Activated naive CD8-positive, alpha-beta T cell treated with anti-CD3 and anti-CD28 coated beads, Interleukin-2, amount 10 ng/mL, durations not matched to agents 7 days and 5 days (primary cell): Measurements from ENCODE around the gene NALCN. TPM values are rescaled to one million over a fixed set of nuclear protein-coding genes. Genes with fewer than 3 reads are reported as not detected.

Source experiments
- ATAC-seq: fragments of 150-1000 bp; cut with Tn5 transposase; one replicate; pipeline ENCODE4 v1.10.0; 2021; ENCODE audit warnings: low read depth, moderate library complexity
- POLR2A ChIA-PET: fragments of 350-600 bp; sonication (Branson Sonifier 250); formaldehyde crosslinking; loops from one replicate; lab custom pipeline; 2021; ENCODE audit warnings: antibody characterized with exemption; lab: Charles Lee
- DNase-seq: peaks from one replicate; pipeline ENCODE4 v3.0.0; 2021
- H3K27ac Mint-ChIP-seq: one replicate; pipeline ENCODE4 v1.8.0; 2022; ENCODE audit warnings: mild to moderate bottlenecking, mixed read lengths
- H3K27me3 Mint-ChIP-seq: one replicate; pipeline ENCODE4 v1.8.0; 2022; ENCODE audit warnings: mild to moderate bottlenecking, moderate library complexity, mixed read lengths
- H3K36me3 Mint-ChIP-seq: one replicate; pipeline ENCODE4 v1.8.0; 2021; ENCODE audit warnings: mild to moderate bottlenecking, mixed read lengths
- H3K4me1 Mint-ChIP-seq: one replicate; pipeline ENCODE4 v1.8.0; 2021; ENCODE audit warnings: mixed read lengths
- H3K4me3 Mint-ChIP-seq: one replicate; pipeline ENCODE4 v1.8.0; 2022; ENCODE audit warnings: mild to moderate bottlenecking, moderate library complexity, mixed read lengths
- H3K9me3 Mint-ChIP-seq: one replicate; pipeline ENCODE4 v1.8.0; 2021; ENCODE audit warnings: mixed read lengths
- total RNA-seq, 2 experiments: library from RNA; stranded (reverse); gene quantifications; one replicate each; pipeline ENCODE4 v1.2.3, GENCODE V29; 2021

NALCN gene
- total RNA-seq, 2 experiments from 2014 or later = not detected

- H3K27ac Mint-ChIP-seq = no peak overlapping the region
- no peaks in the 10 kb centered on the region for H3K36me3 Mint-ChIP-seq
Measured at GRCh38 chr13:101307181-101307701, 109.1 kb downstream of the NALCN start.

GRCh38 chr13:101306773-101307172, 109.5 kb downstream of the NALCN start:
- no peaks in the 10 kb centered on the region for H3K36me3 Mint-ChIP-seq
- H3K4me3 Mint-ChIP-seq = no peak overlapping the region
- no peak for ATAC-seq
- H3K4me1 Mint-ChIP-seq = no peaks in the 10 kb centered on the region
- H3K27me3 Mint-ChIP-seq = peaks cover 3% of the 10 kb centered on the region
- no peak for DNase-seq
- H3K27ac Mint-ChIP-seq = no peak overlapping the region
- peaks cover 1% of the 10 kb centered on the region for H3K9me3 Mint-ChIP-seq
- POLR2A ChIA-PET = no interaction called here

More at GRCh38 chr13:101307181-101307701, 109.1 kb downstream of the NALCN start:
- peaks cover 3% of the 10 kb centered on the region for H3K27me3 Mint-ChIP-seq
- POLR2A ChIA-PET = no interaction called here
- ATAC-seq = no peak
- no peak overlapping the region for H3K4me3 Mint-ChIP-seq
- DNase-seq = no peak
- H3K9me3 Mint-ChIP-seq = peaks cover 1% of the 10 kb centered on the region
- H3K4me1 Mint-ChIP-seq = no peaks in the 10 kb centered on the region

GRCh38 chr13:101305981-101306411, 110.3 kb downstream of the NALCN start:
- H3K27ac Mint-ChIP-seq = no peak overlapping the region
- no peaks in the 10 kb centered on the region for H3K4me1 Mint-ChIP-seq
- H3K4me3 Mint-ChIP-seq = no peak overlapping the region
- peaks cover 3% of the 10 kb centered on the region for H3K27me3 Mint-ChIP-seq
- POLR2A ChIA-PET = no interaction called here
- H3K36me3 Mint-ChIP-seq = no peaks in the 10 kb centered on the region
- H3K9me3 Mint-ChIP-seq = peaks cover 1% of the 10 kb centered on the region
- DNase-seq = no peak
- no peak for ATAC-seq

- POLR2A ChIA-PET = no interaction called here
- ATAC-seq (no peak), DNase-seq (no peak)
- Mint-ChIP-seq H3K27me3 (peaks cover 3% of the 10 kb centered on the region), H3K4me1 (no peaks in the 10 kb centered on the region), H3K36me3 (no peaks in the 10 kb centered on the region), H3K4me3 (no peak overlapping the region), H3K27ac (no peak overlapping the region), H3K9me3 (no peaks in the 10 kb centered on the region)
Measured at GRCh38 chr13:101303521-101303920, 112.8 kb downstream of the NALCN start.

DNA sequence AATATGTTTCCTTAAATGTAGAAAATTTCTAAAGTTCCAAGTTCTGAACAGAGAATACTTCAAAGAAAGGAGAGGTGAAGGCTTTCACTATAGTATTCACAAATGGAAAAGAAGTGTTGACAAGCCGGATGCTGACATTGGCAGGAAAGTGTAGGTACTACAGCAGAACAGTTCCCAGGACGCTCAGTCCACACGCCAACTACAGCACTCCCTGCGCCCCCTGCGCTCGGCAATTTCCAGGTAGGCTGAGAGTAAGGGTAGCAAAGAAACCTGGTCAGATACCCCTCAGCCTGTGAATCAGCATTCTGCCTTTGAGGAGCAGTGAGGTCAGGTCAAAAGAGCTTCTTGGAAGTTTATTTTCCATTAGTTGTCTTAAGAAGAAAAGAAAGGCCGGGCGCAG, 115.3 kb downstream of the NALCN start:
- DNase-seq (no peak), ATAC-seq (no peak)
- H3K27ac Mint-ChIP-seq = no peak overlapping the region
- H3K4me3 Mint-ChIP-seq = no peak overlapping the region
- H3K9me3 Mint-ChIP-seq = no peaks in the 10 kb centered on the region
- no peaks in the 10 kb centered on the region for H3K36me3 Mint-ChIP-seq
- POLR2A ChIA-PET = no interaction called here
- peaks cover 3% of the 10 kb centered on the region for H3K27me3 Mint-ChIP-seq
- H3K4me1 Mint-ChIP-seq = no peaks in the 10 kb centered on the region

DNA sequence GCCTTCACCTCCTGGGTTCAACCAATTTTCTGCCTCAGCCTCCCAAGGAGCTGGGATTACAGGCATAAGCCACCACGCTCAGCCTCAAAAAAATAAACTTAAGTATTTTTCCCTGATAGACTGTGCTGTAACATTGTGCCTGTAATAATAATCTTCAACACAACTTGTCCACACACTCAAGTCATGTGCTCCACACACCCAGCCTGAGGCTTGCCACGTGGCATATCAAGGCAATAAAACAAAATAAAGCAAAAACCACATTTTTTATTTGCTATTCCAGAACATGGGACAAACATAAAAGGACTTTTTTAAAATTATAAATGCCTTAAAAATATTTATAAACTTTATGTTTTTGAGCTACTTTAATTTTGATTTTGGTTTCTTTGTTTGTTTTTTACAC, 115.8 kb downstream of the NALCN start:
- peaks cover 3% of the 10 kb centered on the region for H3K27me3 Mint-ChIP-seq
- no peaks in the 10 kb centered on the region for H3K36me3 Mint-ChIP-seq
- ATAC-seq = no peak
- H3K9me3 Mint-ChIP-seq = no peaks in the 10 kb centered on the region
- no peak for DNase-seq
- H3K4me3 Mint-ChIP-seq = no peak overlapping the region
- POLR2A ChIA-PET = no interaction called here
- H3K27ac Mint-ChIP-seq = no peak overlapping the region
- H3K4me1 Mint-ChIP-seq = no peaks in the 10 kb centered on the region

GRCh38 chr13:101298517-101298916, 117.8 kb downstream of the NALCN start:
- H3K9me3 Mint-ChIP-seq = no peaks in the 10 kb centered on the region

DNA sequence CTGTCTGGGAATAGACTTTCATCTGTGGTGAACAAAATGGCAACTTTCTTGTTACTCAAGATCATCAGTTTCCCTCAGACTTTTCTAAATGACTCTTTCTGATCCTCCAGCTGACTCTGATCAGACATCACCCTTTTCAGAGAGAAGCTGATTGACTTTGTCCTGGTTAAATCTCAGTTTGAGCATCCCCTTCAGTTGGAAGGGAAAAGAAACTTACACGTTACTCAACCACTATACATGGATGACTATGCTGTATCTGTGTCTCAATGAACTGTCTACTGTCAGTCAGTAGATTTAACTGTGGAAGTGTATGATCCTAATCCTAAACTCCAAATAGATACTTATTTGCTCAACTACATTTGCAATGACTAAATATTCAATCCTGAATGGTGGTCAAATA, 118.5 kb downstream of the NALCN start:
- ATAC-seq = no peak
- Mint-ChIP-seq H3K4me1 (no peaks in the 10 kb centered on the region), H3K36me3 (no peaks in the 10 kb centered on the region), H3K27me3 (no peaks in the 10 kb centered on the region), H3K4me3 (no peak overlapping the region), H3K27ac (no peak overlapping the region), H3K9me3 (no peaks in the 10 kb centered on the region)
- DNase-seq = no peak
- POLR2A ChIA-PET = no interaction called here

More at GRCh38 chr13:101298517-101298916, 117.8 kb downstream of the NALCN start:
- Mint-ChIP-seq H3K36me3 (no peaks in the 10 kb centered on the region), H3K4me3 (no peak overlapping the region), H3K27ac (no peak overlapping the region), H3K27me3 (peaks cover 3% of the 10 kb centered on the region), H3K4me1 (no peaks in the 10 kb centered on the region)
- no peak for ATAC-seq
- no peak for DNase-seq
- POLR2A ChIA-PET = no interaction called here

DNA sequence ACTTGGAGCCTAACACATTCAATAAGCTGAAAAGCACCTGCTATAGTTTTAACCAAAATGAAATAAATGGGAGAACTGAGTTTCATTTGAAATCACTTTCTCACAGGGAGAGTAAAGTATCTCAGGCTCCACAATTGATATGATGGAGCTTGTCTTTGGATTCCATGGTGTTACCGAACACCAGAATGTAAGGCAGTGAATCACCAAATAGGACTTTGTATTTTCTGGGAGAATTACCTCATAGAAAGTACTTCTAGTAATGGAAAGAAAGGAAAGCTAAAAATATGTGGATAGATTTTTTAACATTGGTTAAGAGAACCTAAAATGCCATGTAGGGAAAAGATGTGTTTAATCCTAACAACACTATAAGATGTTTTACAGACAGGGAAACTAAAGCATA, 123.6 kb downstream of the NALCN start:
- Mint-ChIP-seq H3K4me3 (no peak overlapping the region), H3K4me1 (no peaks in the 10 kb centered on the region), H3K27ac (no peak overlapping the region), H3K9me3 (no peaks in the 10 kb centered on the region), H3K27me3 (no peaks in the 10 kb centered on the region), H3K36me3 (no peaks in the 10 kb centered on the region)
- ATAC-seq (no peak), DNase-seq (no peak)
- POLR2A ChIA-PET = no interaction called here

DNA sequence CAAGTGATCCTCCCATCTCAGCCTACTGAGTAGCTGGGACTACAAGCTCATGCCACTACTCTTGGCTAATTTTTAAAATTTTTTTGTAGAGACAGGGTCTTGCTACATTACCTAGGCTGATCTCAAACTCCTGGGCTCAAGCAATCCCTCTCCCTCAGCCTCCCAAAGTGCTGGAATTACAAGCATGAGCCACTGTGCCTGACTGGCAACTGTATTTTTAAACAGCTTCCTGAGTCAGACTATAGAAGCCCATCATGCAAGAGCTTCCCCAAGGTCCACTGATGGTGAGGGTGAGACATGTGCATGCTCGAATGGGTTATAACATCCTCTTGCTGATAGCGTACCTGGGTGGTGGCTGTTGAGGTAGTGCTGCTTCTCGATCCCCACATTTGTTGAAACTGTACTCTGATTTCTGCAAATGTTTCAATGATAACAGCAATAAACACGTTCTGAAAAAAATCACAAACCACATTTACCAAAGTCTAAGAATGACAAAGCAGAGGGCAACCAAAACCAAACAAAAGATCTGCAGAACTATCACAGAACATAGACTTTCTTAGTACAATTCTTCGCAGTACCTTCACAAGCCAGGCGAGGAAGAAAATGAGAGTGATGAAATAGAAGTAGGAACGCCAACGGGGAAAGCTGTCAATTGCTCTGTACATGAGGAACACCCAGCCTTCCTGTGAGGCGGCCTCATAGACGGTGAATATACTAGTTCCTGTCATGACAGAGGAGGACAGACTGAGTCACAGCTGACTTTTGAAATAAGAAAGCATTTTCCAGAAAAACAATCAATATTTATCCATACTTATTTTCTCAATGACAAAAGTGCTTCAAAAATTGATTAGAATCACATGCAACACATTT, 124.4 kb downstream of the NALCN start:
- POLR2A ChIA-PET = no interaction called here
- Mint-ChIP-seq H3K27me3 (no peaks in the 10 kb centered on the region), H3K4me1 (no peaks in the 10 kb centered on the region), H3K27ac (no peak overlapping the region), H3K9me3 (no peaks in the 10 kb centered on the region), H3K36me3 (no peaks in the 10 kb centered on the region), H3K4me3 (no peak overlapping the region)
- no peak for ATAC-seq
- no peak for DNase-seq

DNA sequence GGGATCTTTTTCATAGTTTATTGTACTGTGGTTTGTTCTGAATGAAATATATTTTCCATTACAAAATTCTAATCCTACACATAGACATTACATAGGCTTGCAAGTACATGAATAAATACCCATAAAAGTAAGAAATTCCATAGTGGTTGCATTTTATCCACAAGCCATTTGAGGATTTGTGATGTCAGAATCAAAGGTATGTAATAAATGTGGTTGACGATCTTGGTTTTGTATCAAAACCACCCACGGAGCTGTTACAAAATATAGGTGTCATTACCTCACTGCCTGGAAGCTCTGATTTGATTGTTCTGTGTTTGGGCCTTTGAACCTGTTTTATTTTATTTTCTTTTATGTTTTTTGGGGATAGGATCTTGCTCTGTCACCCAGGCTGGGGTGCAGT, 125.1 kb downstream of the NALCN start:
- Mint-ChIP-seq H3K27ac (no peak overlapping the region), H3K4me1 (no peaks in the 10 kb centered on the region)

GRCh38 chr13:101289764-101290163, 126.5 kb downstream of the NALCN start:
- no peaks in the 10 kb centered on the region for H3K36me3 Mint-ChIP-seq
- no peaks in the 10 kb centered on the region for H3K9me3 Mint-ChIP-seq
- DNase-seq = no peak
- H3K27me3 Mint-ChIP-seq = no peaks in the 10 kb centered on the region
- H3K4me3 Mint-ChIP-seq = no peak overlapping the region
- ATAC-seq = no peak
- H3K4me1 Mint-ChIP-seq = no peaks in the 10 kb centered on the region
- POLR2A ChIA-PET = no interaction called here
- no peak overlapping the region for H3K27ac Mint-ChIP-seq

More for the DNA sequence above, 125.1 kb downstream of the NALCN start:
- no peaks in the 10 kb centered on the region for H3K27me3 Mint-ChIP-seq
- H3K36me3 Mint-ChIP-seq = no peaks in the 10 kb centered on the region
- POLR2A ChIA-PET = no interaction called here
- no peaks in the 10 kb centered on the region for H3K9me3 Mint-ChIP-seq
- ATAC-seq = no peak
- no peak for DNase-seq
- H3K4me3 Mint-ChIP-seq = no peak overlapping the region

DNA sequence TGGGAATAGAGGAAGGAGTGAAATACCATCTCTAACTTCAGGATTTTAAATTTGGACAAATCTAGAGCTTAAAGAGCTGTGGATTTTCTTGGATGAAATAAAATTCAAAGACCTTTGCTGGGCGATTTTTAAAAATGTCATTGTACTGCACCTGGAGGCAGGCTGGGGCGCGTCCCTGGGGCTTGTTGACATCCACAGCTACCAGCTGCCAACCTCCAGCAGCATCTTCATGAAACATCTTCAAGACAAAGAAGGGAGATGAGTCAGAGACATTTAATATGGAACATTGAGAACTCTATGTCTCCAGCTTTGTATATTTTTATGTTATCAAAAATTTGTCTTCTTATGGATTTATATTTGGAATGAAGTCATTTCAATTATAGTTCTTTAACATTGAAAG, 132.5 kb downstream of the NALCN start:
- POLR2A ChIA-PET = no interaction called here

DNA sequence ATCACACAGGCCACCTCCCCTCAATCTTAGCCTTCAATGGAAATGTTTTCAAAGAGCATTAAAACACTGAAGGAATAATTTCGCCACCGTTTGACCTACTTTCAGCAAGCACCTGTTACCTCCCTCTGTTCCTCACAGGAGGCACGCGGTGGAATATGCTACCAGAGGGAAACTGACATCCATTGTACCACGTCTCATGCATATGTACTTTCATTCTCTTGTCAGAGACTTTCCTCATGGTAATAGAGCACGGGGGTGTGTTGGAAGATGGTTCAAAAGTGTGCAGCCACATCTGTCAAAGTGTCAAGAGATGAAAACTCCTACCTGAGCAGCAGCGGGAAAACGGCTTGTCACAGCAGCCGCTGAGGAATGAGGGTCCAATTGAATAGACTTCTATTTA, 143.4 kb downstream of the NALCN start:
- Mint-ChIP-seq H3K27ac (no peak overlapping the region), H3K36me3 (no peaks in the 10 kb centered on the region), H3K4me3 (no peak overlapping the region), H3K4me1 (no peaks in the 10 kb centered on the region), H3K9me3 (no peaks in the 10 kb centered on the region), H3K27me3 (peaks cover 2% of the 10 kb centered on the region)
- POLR2A ChIA-PET = no interaction called here
- no peak for DNase-seq
- no peak for ATAC-seq

More for the DNA sequence above, 132.5 kb downstream of the NALCN start:
- ATAC-seq (no peak), DNase-seq (no peak)
- no peaks in the 10 kb centered on the region for H3K36me3 Mint-ChIP-seq
- no peaks in the 10 kb centered on the region for H3K9me3 Mint-ChIP-seq
- no peaks in the 10 kb centered on the region for H3K4me1 Mint-ChIP-seq
- H3K27me3 Mint-ChIP-seq = no peaks in the 10 kb centered on the region
- H3K27ac Mint-ChIP-seq = no peak overlapping the region
- H3K4me3 Mint-ChIP-seq = no peak overlapping the region
